Measurements from ENCODE around the gene RAPGEF6. TPM values are rescaled to one million over a fixed set of nuclear protein-coding genes. Genes with fewer than 3 reads are reported as not detected.
"Not testable (repeated sequence)": the region's sequence is repeated elsewhere in the genome, so short reads cannot be mapped to it uniquely, and the experiment has no call there.

Gene RAPGEF6
- total RNA-seq, 1 donor = 161 TPM

DNA sequence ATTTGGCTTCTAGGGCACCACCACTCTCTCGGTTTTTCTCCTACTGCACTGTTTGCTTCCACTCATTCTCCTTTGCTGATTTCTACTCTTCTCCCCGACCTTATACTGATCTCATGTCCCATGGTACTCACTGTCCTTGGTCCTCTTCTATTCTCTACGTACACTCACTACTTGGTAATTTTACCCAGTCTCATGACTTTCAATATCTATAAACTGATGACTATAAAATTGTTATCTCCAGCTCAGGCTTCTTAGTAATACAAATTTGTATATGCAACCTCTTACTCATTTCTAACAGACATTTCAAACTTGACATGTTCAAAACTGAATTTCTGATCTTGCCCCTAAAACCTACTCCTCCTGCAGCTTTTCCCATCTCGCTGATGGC lies 4.1 kb downstream of the RAPGEF6 start:
- Histone ChIP-seq H3K4me1 (ENCODE audit: insufficient read depth, low read length) (peaks cover 40% of the 10 kb centered on the region), H3K27me3 (ENCODE audit: insufficient read depth, low read length) (no peaks in the 10 kb centered on the region), H3K4me3 (ENCODE audit: low read length) (no peak overlapping the region), H3K9me3 (ENCODE audit: low read depth, low read length) (no peaks in the 10 kb centered on the region)

GRCh38 chr5:131630208-131630962 lies 4.6 kb downstream of the RAPGEF6 start:
- Histone ChIP-seq H3K9me3 (ENCODE audit: low read depth, low read length) (no peaks in the 10 kb centered on the region), H3K27me3 (ENCODE audit: insufficient read depth, low read length) (no peaks in the 10 kb centered on the region), H3K4me1 (ENCODE audit: insufficient read depth, low read length) (peaks cover 39% of the 10 kb centered on the region), H3K4me3 (ENCODE audit: low read length) (no peak overlapping the region)

DNA sequence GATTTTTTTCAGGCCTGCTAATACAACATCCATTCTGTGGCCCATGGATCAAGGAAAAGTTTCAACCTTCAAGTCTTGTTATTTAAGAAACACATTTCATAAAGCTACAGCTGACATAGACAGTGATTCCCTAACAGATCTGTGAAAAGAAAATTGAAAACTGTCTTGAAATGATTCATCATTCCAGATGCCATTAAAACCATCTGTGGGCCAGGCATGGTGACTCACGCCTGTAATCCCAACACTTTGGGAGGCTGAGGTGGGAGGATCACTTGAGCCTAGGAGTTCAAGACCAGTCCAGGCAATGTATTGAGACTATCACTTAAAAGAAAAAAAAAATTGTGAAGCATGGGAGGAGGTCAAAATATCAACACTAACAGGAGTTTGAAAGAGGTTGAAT lies 6.0 kb downstream of the RAPGEF6 start:
- Histone ChIP-seq H3K27me3 (ENCODE audit: insufficient read depth, low read length) (no peaks in the 10 kb centered on the region), H3K9me3 (ENCODE audit: low read depth, low read length) (no peaks in the 10 kb centered on the region), H3K4me1 (ENCODE audit: insufficient read depth, low read length) (peaks cover 39% of the 10 kb centered on the region), H3K4me3 (ENCODE audit: low read length) (no peak overlapping the region)

DNA sequence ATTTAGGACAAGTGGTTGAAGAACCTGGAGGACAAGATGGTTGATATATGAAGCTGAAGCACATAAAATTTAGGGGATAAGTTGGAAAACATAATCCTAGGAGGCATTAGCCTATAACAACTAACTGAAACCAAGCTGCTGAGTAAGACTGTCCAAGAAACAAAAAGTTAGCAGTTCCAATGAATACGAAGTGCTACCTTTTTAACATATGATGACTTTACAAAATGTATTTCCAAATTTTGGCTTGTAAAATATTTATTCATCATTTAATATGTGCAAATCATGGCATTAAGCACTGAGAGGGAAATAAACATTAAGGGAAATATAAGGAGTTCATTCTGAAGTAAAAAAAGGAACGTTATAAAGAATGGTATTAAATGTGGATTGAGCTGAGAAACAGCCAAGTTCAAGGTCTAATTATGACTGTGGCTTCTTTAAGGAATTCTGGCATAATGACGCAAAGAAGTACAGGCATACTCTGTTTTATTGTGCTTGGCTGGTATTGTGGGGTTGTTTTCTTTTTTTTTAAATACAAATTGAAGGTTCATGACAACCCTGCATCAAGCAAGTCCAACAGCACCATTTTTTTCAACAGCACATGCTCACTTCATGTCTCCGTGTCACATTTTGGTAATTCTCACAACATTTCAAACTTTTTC lies 7.7 kb downstream of the RAPGEF6 start:
- no peaks in the 10 kb centered on the region for H3K27me3 ChIP-seq (ENCODE audit: insufficient read depth, low read length)
- H3K9me3 ChIP-seq (ENCODE audit: low read depth, low read length) = no peaks in the 10 kb centered on the region
- H3K4me3 ChIP-seq (ENCODE audit: low read length) = no peak overlapping the region
- peaks cover 26% of the 10 kb centered on the region for H3K4me1 ChIP-seq (ENCODE audit: insufficient read depth, low read length)

DNA sequence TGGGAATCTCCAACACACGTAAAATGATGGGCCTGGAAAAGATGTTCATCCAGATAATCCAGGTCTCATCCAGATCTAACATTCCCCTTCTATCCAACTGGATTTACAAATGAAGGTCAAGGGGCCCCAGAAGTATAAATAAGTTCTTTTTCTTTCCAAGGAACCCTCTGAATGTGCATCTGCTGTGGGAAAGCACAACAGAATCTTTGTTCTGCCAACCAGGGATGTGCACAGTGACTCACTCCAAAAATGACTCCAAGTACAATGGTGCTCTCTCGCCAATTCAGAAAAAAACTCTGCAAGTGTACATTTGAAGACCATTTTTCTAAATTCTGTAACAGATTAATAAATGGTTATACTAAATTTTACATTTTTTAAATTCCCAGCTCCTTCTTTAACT lies 12.4 kb downstream of the RAPGEF6 start:
- Histone ChIP-seq H3K4me3 (ENCODE audit: low read length) (no peak overlapping the region), H3K9me3 (ENCODE audit: low read depth, low read length) (no peaks in the 10 kb centered on the region), H3K27me3 (ENCODE audit: insufficient read depth, low read length) (no peaks in the 10 kb centered on the region), H3K4me1 (ENCODE audit: insufficient read depth, low read length) (peaks cover 15% of the 10 kb centered on the region)

DNA sequence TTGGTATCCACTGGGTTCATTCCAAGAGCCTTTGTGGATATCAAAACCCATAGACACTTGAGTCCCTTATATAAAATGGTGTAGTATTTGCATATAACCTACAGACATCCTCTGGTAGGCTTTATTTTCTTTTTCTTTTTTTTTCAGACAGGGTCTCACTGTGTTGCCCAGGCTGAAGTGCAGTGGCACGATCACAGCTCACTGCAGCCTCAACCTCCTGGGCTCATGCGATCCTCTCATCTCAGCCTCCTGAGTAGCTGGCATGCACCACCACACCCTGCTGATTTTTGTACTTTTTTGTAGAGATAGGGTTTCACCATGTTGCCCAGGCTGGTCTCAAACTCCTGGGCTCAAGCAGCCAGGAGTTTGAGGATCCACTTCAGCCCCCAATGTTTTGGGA lies 13.9 kb downstream of the RAPGEF6 start:
- not testable (repeated sequence) for H3K4me3 ChIP-seq (ENCODE audit: low read length)

DNA sequence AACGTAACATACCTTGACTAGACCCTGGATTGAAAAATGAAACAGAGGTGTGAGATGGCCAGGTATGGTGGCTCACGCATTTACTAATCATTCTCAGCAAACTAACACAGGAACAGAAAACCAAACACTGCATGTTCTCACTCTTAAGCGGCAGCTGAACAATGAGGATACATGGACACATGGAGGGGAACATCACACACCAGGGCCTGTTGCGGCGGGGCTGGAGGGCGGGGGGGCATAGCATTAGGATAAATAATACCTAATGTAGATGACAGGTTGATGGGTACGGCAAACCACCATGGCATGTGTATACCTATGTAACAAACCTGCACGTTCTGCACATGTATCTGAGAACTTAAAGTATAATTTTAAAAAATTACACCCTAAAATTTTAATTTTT lies 15.9 kb downstream of the RAPGEF6 start:
- Histone ChIP-seq H3K4me1 (ENCODE audit: insufficient read depth, low read length) (peaks cover 30% of the 10 kb centered on the region), H3K4me3 (ENCODE audit: low read length) (no peak overlapping the region), H3K27me3 (ENCODE audit: insufficient read depth, low read length) (no peaks in the 10 kb centered on the region), H3K9me3 (ENCODE audit: low read depth, low read length) (no peaks in the 10 kb centered on the region)

More for the DNA sequence above, 13.9 kb downstream of the RAPGEF6 start:
- H3K4me1 ChIP-seq (ENCODE audit: insufficient read depth, low read length) = peaks cover 23% of the 10 kb centered on the region
- not testable (repeated sequence) for H3K27me3 ChIP-seq (ENCODE audit: insufficient read depth, low read length); H3K9me3 ChIP-seq (ENCODE audit: low read depth, low read length)

- peaks cover 30% of the 10 kb centered on the region for H3K4me1 ChIP-seq (ENCODE audit: insufficient read depth, low read length)
- H3K27me3 ChIP-seq (ENCODE audit: insufficient read depth, low read length) = no peaks in the 10 kb centered on the region
- H3K4me3 ChIP-seq (ENCODE audit: low read length) = no peak overlapping the region
- no peaks in the 10 kb centered on the region for H3K9me3 ChIP-seq (ENCODE audit: low read depth, low read length)
These were observed 17.7 kb downstream of the RAPGEF6 start for GRCh38 chr5:131617140-131617822.

DNA sequence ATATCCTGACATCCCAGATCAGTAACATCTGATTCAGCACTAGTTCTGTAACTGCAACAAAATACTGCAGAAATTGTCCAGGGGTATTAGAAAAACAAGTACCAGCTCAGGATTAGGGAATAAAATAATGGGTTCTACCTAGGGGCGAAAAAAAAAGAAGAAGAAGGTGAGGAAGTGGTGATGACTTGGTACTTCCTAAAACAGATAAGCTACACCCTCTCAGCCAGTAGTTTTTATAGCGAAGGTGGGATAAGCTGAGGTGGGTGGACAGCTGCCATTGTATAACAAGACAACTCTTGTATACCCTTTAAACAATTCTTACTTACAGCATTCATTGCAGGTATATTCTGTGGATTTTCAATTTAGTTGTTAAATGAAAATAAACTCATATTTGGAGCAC lies 19.1 kb downstream of the RAPGEF6 start:
- H3K4me1 ChIP-seq (ENCODE audit: insufficient read depth, low read length) = peaks cover 30% of the 10 kb centered on the region
- H3K27me3 ChIP-seq (ENCODE audit: insufficient read depth, low read length) = no peaks in the 10 kb centered on the region
- no peak overlapping the region for H3K4me3 ChIP-seq (ENCODE audit: low read length)
- no peaks in the 10 kb centered on the region for H3K9me3 ChIP-seq (ENCODE audit: low read depth, low read length)

- Histone ChIP-seq H3K4me3 (ENCODE audit: low read length) (no peak overlapping the region), H3K4me1 (ENCODE audit: insufficient read depth, low read length) (peaks cover 26% of the 10 kb centered on the region), H3K27me3 (ENCODE audit: insufficient read depth, low read length) (no peaks in the 10 kb centered on the region), H3K9me3 (ENCODE audit: low read depth, low read length) (no peaks in the 10 kb centered on the region)
These were observed 21.6 kb downstream of the RAPGEF6 start for GRCh38 chr5:131613423-131613822.

DNA sequence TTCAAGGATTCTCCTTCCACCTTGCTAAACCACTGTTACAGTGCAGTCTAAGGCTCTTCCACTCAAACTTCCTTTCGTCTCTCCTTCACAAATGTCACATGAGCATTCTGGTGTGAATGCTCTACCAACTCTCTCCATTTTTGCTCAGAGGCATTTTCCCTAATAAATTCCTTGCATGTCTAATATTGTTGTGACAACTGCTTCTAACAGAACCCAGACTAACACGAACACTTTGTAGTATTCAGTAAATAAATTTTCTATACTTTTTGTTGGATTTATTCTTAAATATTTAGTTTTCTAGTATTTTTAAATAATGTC lies 24.0 kb downstream of the RAPGEF6 start:
- Histone ChIP-seq H3K4me3 (ENCODE audit: low read length) (no peak overlapping the region), H3K9me3 (ENCODE audit: low read depth, low read length) (no peaks in the 10 kb centered on the region), H3K4me1 (ENCODE audit: insufficient read depth, low read length) (peaks cover 21% of the 10 kb centered on the region), H3K27me3 (ENCODE audit: insufficient read depth, low read length) (no peaks in the 10 kb centered on the region)

GRCh38 chr5:131610198-131611063 lies 24.6 kb downstream of the RAPGEF6 start:
- peaks cover 15% of the 10 kb centered on the region for H3K4me1 ChIP-seq (ENCODE audit: insufficient read depth, low read length)
- no peak overlapping the region for H3K4me3 ChIP-seq (ENCODE audit: low read length)
- no peaks in the 10 kb centered on the region for H3K27me3 ChIP-seq (ENCODE audit: insufficient read depth, low read length)
- no peaks in the 10 kb centered on the region for H3K9me3 ChIP-seq (ENCODE audit: low read depth, low read length)

DNA sequence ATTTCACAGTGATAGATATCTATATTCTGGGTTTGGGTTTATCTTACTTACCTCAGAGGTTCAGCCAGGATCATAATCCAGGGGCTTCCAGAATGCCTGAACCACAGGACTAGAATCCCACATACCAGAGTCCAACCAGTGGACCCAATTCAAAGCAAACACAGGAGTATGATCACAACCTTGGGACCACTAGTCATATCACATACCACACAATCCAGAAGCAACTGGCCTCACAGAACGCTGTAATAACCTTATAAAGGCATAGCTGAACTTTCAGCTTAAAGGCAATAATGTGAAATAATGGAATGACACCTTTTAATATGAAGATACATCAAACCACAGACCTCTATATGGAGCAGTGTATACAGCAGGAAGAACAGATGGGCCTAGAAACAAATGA lies 25.3 kb downstream of the RAPGEF6 start:
- H3K27me3 ChIP-seq (ENCODE audit: insufficient read depth, low read length) = no peaks in the 10 kb centered on the region
- H3K9me3 ChIP-seq (ENCODE audit: low read depth, low read length) = no peaks in the 10 kb centered on the region
- H3K4me3 ChIP-seq (ENCODE audit: low read length) = no peak overlapping the region
- peaks cover 13% of the 10 kb centered on the region for H3K4me1 ChIP-seq (ENCODE audit: insufficient read depth, low read length)

- H3K9me3 ChIP-seq (ENCODE audit: low read depth, low read length) = no peaks in the 10 kb centered on the region
- H3K27me3 ChIP-seq (ENCODE audit: insufficient read depth, low read length) = no peaks in the 10 kb centered on the region
- peaks cover 13% of the 10 kb centered on the region for H3K4me1 ChIP-seq (ENCODE audit: insufficient read depth, low read length)
- H3K4me3 ChIP-seq (ENCODE audit: low read length) = no peak overlapping the region
These were observed 26.4 kb downstream of the RAPGEF6 start for GRCh38 chr5:131608597-131608996.
